Colon (tissue), 2 donors: Measurements from ENCODE around the gene FAAP100.

Source experiments
- FAIRE-seq: peaks from 2 replicates; lab custom pipeline; 2012; peaks lifted over from hg19 to GRCh38; lab: Jason Lieb, UNC
- donor health status: control.
- donor health status: control.

The FAAP100 gene

DNA sequence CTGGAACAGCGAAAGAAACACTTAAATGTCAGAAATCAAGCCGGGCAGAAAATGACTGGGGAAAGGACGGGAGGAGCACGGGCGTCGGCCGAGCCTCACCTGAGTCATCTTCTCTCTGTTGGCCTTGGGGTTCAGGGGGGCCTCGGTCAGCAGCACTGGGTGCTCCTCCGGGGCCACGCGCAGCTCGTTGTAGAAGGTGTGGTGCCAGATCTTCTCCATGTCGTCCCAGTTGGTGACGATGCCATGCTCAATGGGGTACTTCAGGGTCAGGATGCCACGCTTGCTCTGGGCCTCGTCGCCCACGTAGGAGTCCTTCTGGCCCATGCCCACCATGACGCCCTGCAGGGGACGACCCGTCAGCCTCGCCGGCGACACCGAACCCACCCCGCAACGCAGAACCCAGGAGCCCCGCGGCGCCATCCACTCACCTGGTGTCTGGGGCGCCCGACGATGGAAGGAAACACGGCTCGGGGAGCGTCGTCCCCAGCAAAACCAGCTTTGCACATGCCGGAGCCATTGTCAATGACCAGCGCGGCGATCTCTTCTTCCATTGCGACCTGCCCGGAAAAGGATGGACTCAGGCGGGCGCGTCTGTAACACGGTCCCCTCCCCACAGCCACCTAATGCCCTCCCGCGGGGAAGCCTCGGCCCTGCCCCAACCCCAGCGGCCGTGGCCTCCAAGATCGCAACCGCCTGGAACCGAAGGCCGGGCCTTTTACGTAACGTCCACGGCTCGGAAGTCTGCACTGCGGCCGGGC is 40.2 kb downstream of the FAAP100 start:
- no peak for FAIRE-seq

DNA sequence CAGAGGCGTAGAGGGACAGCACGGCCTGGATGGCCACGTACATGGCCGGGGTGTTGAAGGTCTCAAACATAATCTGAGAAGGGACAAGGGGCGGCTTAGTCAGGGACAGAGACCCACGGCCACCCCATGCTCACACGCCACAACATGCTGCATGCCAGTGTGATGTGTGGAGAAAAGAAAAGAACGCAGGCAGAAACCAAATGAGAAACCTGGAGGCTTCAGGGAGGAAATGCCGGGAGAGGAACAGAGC is 40.7 kb downstream of the FAAP100 start:
- no peak for FAIRE-seq

DNA sequence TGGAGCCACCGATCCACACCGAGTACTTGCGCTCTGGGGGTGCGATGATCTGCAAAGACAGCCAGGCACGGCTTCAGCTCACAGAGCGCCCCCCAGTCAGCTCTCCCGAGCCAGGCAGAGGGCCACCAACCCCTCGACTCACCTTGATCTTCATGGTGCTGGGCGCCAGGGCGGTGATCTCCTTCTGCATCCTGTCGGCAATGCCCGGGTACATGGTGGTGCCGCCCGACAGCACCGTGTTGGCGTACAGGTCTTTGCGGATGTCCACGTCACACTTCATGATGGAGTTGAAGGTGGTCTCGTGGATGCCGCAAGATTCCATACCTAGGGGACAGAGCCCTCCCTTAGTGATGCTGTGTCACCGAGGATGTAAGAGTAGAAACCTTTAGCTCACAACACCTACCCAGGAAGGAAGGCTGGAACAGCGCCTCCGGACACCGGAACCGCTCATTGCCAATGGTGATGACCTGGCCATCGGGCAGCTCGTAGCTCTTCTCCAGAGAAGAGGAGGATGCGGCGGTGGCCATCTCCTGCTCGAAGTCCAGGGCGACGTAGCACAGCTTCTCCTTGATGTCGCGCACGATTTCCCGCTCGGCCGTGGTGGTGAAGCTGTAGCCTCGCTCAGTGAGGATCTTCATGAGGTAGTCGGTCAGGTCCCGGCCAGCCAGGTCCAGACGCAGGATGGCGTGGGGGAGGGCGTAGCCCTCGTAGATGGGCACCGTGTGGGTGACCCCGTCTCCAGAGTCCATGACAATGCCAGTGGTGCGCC is 41.2 kb downstream of the FAAP100 start:
- no peak for FAIRE-seq

DNA sequence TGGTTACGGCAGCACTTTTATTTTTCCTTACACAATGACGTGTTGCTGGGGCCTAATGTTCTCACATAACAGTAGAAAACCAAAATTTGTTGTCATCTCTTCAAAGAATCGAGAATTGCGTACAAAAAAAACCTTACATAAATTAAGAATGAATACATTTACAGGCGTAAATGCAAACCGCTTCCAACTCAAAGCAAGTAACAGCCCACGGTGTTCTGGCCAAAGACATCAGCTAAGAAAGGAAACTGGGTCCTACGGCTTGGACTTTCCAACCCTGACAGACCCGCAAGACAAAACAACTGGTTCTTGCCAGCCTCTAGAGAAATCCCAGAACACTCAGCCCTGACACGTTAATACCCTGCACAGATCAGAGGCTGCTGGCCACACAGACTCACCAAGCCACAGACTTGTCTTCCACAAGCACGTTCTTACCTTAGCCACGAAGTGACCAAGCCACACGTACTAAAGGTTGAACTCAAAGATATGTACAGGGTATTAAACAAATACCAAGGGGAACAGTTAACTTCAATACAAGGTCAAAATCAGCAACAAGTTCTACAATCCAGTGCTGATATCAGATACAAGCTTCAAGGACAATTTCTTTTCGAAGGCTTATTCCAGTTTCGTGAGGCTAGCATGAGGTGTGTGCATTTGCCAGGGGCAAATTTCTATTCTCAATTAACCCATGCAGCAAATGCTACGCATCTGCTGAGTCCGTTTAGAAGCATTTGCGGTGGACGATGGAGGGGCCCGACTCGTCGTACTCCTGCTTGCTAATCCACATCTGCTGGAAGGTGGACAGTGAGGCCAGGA is 42.0 kb downstream of the FAAP100 start:
- no peak for FAIRE-seq

DNA sequence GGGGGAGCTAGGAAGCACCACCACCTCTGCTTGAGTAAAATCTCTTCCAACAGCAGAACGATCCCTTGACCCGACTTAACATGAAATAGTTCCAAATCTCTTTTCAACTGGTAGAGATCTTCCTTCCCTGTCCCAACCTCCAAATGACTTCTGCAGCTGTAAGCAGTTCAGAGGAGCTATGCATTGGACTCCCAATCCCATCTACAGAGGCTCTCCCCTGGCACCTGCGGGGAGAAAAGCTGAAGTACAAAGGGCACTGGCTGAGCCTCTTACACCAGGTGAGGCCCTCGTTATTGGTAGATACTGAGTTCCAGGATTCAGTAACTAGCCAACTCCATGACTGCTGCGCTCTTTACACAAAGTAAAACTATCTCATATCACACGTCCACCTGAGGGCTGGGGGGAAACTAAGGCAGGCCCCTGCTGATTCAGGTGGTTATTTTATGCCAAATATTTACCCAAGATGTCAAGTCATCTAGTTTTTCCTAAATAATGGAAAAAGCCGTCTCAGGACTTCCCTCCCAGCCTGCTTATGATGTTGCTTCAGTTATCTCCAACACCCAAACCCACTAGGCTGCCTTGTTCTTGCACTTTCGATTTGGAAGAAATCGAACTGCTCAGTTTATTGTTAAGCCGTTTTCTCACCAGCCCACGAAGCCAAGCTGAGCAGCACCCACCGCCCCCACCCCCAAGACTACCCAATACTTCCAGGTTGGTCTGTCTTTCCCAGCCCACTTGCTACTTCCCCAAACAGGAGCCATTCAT is 42.8 kb downstream of the FAAP100 start:
- FAIRE-seq, result no peak

DNA sequence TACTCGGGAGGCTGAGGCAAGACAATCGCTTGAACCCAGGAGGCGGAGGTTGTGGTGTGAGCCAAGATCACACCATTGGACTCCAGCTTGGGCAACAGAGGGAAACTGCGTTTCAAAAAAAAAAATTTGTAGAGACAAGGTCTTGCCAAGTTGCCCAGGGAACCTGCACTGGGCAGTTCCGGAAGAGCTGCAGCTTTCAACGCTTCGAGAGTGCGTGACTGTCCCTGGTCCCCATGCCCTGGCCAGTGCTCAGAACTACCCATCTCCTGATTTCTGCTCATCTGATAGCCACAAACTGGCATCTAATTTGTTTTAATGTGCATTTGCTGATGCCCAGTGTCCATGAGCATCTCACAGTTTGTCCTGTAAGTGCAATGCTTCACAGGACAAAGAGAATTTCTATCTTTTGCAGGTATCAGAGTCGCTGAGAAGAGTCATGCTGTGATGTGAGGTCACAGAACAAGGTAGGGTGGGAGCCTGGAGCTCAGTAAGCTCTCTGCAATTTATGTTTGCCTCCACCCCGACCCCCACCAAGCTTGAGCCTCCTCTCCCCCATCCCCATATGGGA is 43.4 kb downstream of the FAAP100 start:
- no peak for FAIRE-seq

DNA sequence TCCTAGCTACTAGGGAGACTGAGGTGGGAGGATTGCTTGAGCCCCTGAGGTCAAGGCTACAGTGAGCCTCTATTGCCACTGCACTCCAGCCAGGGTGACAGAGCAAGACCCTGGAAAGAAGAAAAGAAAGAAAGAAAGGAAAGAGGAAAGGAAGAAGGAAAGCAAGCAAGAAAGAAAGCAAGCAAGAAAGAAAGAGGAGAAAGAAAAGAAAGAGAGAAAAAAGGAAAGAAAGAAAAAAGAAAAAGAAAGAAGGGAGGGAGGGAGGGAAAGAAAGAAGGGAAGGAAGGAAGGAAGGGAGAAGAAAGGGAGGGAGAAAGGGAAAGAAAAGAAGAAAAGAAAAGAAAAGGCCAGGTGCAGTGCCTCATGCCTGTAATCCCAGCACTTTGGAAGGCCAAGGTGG is 48.5 kb downstream of the FAAP100 start:
- no peak for FAIRE-seq

DNA sequence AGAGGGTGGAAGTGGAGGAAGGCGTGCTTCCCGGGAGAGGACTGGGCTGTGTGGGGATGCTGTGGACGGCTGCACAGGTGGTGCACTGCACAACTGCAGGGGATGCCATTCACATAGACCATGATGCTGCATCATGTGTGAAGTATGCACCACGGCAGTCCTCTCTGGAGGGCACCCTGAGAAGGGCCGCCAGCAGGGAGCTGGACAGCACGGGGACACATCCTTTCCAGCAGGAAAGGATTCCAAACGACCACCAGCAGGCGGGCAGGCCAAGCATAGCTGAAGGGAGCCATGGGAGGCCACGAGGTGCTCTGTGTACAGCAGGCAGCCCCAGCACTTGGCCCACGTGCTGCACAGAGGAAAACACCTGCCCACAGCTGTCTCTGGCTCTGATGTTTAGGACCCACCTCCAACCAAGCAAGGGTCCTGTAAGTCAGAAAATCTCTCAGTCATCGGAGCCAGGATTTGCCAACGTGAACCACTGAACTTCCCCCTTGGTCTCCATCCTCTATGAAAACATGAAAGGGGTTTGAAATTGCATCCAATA is 49.6 kb downstream of the FAAP100 start:
- FAIRE-seq, result no peak

DNA sequence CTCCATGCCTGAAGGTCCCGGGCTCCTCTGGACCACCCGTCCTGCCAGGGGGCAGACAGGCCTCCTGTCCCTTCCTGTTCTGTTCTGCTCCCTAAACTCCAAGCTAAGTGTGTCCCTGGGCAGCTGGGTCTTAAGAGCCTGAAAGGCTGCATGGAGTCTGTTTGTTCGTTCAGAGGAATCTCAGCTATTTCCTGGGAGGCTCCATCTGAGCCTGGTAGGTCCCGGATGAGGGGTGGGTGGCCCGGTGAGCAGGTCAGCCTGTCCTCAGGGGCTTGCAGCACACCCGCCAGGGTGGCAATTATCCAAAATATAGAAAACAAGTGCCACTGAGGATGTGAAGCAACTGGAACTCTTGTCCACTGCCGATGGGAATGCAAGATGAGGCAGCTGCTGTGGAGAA is 52.1 kb downstream of the FAAP100 start:
- no peak for FAIRE-seq

DNA sequence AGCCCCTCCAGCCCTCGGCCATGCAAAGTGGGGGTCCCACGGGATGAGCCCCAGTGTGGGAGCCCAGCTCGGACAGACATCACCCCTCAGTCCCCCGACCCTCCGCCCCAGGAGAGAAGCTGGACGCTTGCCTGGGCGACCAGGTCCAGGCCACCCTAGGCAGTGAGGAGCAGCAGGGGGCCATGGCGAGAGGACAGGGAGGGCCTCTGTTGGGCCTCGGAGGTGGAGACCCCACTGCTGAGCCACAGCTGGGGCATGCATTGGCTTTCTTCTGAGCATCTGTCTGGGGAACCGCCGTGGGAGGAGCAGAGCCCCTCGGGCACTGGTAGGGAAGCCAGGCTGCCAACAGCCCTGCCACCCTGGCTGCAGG is 52.6 kb downstream of the FAAP100 start:
- FAIRE-seq, result no peak

DNA sequence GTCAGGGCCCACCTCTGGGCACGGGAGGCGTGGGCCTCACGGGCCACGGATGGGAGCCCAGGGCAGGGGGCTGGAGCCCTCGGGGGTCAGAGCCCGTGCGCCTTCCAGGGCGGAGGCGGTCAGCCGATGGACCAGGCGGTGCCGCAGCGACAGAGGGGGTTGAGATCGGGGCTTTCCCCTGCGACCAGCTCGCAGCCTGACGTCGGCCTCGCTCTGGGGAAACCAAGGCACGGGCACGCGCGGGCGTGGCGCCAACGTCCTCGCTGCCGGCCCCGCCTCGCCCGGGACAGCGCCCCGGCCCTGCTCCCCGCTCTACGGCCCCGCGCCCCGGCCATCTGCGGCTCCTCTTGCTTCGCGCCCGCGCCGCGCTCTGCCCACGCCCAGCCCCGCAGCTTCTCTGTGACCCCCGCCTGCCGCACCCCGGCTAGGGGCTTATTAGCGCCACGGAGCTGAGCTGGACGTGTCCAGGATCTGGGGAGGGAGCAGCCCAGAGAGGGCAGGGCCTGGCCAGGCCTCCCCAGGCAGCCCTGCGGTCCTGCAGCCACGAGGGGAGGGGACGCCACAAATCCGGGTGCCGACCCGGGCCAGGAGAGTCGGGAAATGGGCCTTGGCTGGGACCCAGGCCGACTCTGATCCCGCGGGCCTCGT is 53.1 kb downstream of the FAAP100 start:
- FAIRE-seq, result no peak

DNA sequence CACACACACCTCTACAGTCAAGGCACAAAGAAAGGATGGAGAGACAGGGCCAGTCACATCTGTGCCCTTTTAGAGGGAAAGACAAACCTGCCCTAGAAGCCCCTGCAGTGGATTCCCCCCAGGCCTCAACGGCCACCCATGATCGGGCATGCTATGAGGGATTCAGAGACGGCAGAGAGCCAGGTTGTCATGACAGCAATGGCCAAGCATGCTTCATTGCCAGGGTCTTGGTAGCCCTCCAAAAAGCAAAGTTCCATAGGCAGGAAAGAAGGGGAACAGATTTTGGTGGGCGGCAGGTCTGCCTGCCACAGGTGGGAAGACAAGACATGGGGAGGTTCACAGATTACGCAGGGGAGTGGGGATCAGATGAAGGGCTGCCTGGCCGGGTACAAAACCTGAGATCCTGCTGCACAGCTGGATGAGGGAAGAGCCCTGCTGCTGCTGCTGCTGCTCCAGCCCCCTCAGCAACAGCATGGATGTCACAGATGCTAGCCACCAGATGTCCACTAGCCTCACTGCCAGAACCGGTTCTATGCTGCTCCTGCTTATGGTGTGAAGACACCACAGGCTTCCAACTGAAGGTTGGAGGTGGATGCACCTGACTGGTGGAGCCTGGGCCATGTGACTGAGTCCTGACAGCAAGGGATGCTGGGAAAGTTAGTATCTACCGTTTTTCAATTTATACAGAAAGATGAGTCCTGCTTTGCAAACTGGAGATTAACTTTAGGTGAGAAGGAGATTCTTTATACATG is 57.4 kb downstream of the FAAP100 start:
- FAIRE-seq, result no peak

DNA sequence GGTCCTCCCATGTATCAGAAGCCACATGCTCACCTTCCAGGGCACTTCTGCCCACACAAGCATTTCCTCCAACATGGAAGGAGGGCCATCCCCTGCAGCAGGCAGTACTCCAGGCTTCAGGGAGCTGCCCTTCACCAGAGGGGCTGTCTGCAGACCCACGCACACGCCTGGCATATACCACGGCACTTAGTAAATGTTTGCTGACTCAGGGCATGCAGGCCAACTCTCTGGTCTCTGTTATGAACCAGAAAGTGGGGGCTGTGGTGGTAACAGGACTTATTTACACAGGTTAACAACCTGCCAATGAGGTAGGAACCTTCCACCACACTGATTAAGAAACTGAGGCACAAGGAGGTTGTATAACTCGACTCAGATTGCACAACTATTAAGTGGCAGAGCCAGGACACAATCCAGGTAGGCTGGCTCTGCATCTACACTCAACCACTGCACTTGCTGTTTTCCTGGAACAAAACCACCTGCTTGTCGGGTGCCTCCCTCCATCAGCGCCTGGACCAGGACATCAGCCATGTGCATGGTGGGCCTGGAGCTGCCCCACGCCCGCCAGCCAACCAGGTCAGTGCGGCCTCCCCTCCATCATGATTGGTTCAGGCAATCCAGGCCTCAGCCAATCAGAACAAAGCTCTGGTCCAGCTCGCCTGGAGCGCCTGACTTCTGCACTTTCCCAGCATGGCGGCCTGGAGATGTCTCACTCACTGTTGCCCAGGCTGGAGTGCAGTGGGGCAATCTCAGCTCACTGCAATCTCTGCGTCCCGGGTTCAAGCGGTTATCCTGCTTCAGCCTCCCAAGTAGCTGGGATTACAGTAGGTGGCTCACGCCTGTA is 58.7 kb downstream of the FAAP100 start:
- no peak for FAIRE-seq

DNA sequence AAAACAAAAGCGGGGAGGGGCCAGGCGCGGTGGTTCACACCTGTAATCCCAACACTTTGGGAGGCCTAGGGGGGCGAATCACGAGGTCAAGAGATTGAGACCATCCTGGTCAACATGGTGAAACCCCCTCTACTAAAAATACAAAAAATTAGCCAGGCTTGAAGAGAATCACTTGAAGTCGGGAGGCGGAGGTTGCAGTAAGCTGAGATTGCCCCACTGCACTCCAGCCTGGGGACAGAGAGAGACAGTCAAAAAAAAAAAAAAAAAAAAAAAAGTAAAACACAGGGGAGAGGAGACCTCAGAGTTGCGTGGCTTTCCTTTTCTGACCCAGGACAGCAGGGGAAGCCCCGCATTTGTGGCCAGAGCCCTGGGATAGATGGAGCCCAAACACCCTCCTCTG is 59.4 kb downstream of the FAAP100 start:
- FAIRE-seq, result no peak

DNA sequence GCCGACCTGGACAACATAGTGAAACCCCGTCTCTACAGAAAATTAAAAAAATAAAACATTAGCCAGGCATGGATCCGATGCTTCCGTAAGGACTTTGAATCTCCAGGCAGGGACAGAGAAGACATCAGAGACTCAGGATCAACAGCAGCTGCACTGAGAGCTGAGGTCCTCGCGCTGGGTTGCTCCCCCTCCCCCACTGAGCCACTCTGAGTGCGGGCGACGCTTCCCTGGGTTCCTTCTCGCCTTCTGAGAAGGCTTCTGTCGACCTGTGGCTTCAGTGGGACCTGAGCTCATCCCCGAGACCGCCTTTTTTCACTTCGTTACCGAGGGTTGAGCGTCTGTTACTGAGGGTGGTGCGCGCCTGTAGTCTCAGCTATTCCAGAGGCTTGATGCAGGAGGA is 60.0 kb downstream of the FAAP100 start:
- no peak for FAIRE-seq

DNA sequence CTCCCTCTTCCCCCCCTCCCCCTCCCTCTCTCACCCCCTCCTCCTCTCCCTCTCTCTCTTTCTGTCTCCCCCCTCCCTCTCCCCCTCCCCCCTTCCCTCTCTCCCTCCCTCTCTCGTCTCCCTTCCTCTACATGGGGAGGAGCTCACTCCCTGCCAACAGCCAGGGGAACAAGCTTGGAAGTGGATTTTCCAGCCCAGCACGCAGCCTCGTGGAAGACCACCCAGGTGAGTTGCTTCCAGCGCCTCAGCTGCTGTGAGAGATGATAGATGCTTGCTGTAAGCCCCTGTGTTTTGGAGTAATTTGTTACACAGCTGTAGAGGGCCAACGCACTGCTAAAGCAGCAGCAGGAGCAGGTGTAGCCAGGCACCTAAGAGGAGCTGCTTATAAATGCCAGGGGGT is 60.4 kb downstream of the FAAP100 start:
- no peak for FAIRE-seq

DNA sequence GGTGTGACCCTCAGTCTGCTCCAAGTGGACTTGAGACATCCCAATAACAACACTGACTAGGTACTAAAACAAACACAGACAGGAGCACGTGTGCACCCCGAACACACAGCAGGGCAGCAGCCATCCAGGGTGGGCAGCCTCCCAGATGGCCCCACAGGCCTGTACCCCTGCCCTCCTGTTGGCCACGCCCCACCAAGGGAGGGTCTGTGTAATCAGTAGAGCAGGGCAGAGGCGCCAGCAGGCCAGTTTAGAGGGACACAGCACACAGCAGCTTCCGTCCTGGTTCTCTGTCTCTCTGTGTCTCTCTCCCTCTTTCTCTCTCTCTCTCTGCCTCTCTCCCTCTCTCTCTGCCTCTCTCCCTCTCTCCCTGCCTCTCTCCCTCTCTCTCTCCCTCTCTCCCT is 61.0 kb downstream of the FAAP100 start:
- no peak for FAIRE-seq

DNA sequence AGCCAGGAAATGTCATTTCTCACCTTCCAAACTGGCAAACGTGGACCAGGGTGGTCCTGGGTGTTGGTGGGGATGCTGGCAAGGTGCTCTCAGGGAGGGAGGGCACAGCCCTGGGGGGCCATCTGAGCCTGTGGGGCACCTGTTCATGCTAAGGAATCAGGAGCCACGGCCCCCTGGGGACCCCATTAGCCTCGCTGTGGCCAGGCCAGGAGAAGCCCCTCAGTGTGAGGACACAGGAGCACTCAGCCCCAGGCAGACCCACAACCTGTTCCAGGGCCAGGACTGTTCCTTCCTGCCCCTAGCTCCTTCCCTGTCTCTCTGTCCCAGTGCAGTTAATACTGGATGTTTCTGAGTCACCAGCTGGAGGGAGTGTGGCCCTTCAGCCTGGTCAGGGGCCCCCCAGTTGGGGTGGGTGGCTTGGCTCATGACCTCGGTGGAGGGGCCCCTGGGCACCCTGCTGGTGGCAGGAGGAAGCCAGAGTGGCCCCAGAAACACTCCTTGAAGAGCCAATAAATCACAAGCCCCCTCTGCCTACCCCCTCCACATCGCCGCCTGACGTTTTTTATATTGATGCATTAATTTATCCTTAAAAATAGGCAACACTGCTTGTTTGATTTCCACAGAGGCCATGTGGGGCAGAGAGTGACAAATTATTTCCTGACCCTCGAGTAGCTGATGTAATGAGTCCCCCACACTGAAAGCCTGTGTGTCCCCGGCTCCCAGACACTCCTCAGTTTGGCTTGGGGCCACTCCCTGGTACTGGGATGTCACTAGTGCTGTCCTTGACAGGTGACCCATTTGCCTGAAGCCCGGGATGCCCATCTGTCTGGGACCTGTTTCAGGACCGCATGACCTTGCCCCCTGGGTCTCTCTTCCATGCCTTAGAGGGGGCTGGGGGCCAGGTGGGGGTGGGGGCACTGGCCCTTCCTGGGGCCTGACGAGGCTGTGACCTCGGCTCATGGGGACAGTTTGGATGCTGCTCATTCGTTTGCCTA is 61.9 kb downstream of the FAAP100 start:
- no peak for FAIRE-seq
